Activated CD8-positive, alpha-beta T cell treated with anti-CD3 and anti-CD28 coated beads, Interleukin-2, amount 10 ng/mL, durations not matched to agents 7 days and 5 days (primary cell): ENCODE results near the gene PIK3R6. TPM values are rescaled to one million over a fixed set of nuclear protein-coding genes. Genes with fewer than 3 reads are reported as not detected.
"Not testable (repeated sequence)": the region's sequence is repeated elsewhere in the genome, so short reads cannot be mapped to it uniquely, and the experiment has no call there.

ENCODE experiments used
- ATAC-seq: fragments of 150-1000 bp; cut with Tn5 transposase; one replicate; pipeline ENCODE4 v1.10.0; 2021; ENCODE audit warnings: moderate library complexity
- CTCF ChIA-PET: fragments of 350-600 bp; sonication (Branson Sonifier 250); formaldehyde crosslinking; loops from one replicate; lab custom pipeline; 2021; ENCODE audit warnings: antibody characterized with exemption; lab: Charles Lee
- POLR2A ChIA-PET: fragments of 350-600 bp; sonication (Branson Sonifier 250); formaldehyde crosslinking; loops from one replicate; lab custom pipeline; 2021; ENCODE audit warnings: antibody characterized with exemption; lab: Charles Lee
- DNase-seq: peaks from one replicate; pipeline ENCODE4 v3.0.0-alpha.2; 2020
- H3K27ac Mint-ChIP-seq: one replicate; pipeline ENCODE4 v1.8.0; 2021; ENCODE audit warnings: mild to moderate bottlenecking, mixed read lengths
- H3K27me3 Mint-ChIP-seq: one replicate; pipeline ENCODE4 v1.8.0; 2021; ENCODE audit warnings: low read depth, mixed read lengths
- H3K36me3 Mint-ChIP-seq: one replicate; pipeline ENCODE4 v1.8.0; 2021; ENCODE audit warnings: low read depth, mixed read lengths
- H3K4me1 Mint-ChIP-seq: one replicate; pipeline ENCODE4 v1.8.0; 2021; ENCODE audit warnings: low read depth, mixed read lengths
- H3K4me3 Mint-ChIP-seq: one replicate; pipeline ENCODE4 v1.8.0; 2021; ENCODE audit warnings: mild to moderate bottlenecking, mixed read lengths
- H3K9me3 Mint-ChIP-seq: one replicate; pipeline ENCODE4 v1.8.0; 2022; ENCODE audit warnings: mixed read lengths; ENCODE audit not compliant: insufficient read depth
- total RNA-seq, 2 experiments: library from RNA; stranded (reverse); gene quantifications; one replicate each; pipeline ENCODE4 v1.2.3, GENCODE V29; 2021

Gene PIK3R6
- total RNA-seq, 2 experiments from 2014 or later, result 18.3 to 20.7 TPM

GRCh38 chr17:8885163-8885966 lies 17.9 kb upstream of the PIK3R6 start:
- peaks cover 73% of the 10 kb centered on the region for H3K36me3 Mint-ChIP-seq

GRCh38 chr17:8884336-8884990 lies 17.0 kb upstream of the PIK3R6 start:
- Mint-ChIP-seq H3K9me3 (no peaks in the 10 kb centered on the region), H3K4me1 (peaks cover 3% of the 10 kb centered on the region), H3K27ac (no peak overlapping the region), H3K27me3 (no peaks in the 10 kb centered on the region), H3K4me3 (no peak overlapping the region), H3K36me3 (peaks cover 77% of the 10 kb centered on the region)
- no peak for DNase-seq
- ATAC-seq, result no peak
- POLR2A ChIA-PET, result no interaction called here
- CTCF ChIA-PET, result no interaction called here

More at GRCh38 chr17:8885163-8885966, 17.9 kb upstream of the PIK3R6 start:
- DNase-seq (peak; percentile 74), ATAC-seq (peak; percentile 67)
- H3K27ac Mint-ChIP-seq, H3K4me1 Mint-ChIP-seq, H3K4me3 Mint-ChIP-seq, CTCF ChIA-PET, H3K27me3 Mint-ChIP-seq, H3K9me3 Mint-ChIP-seq: not testable (repeated sequence)
- POLR2A ChIA-PET, result interaction anchor here (0.8 kb wide), 1 partner anchor 10 kb away, joined by 4 read pairs; no protein-coding TSS in a partner anchor

GRCh38 chr17:8883353-8883752 lies 15.9 kb upstream of the PIK3R6 start:
- H3K27me3 Mint-ChIP-seq, result no peaks in the 10 kb centered on the region
- ATAC-seq, result no peak
- no peak overlapping the region for H3K27ac Mint-ChIP-seq
- peaks cover 77% of the 10 kb centered on the region for H3K36me3 Mint-ChIP-seq
- CTCF ChIA-PET, result no interaction called here
- no peak for DNase-seq
- no peak overlapping the region for H3K4me3 Mint-ChIP-seq
- H3K4me1 Mint-ChIP-seq, result peaks cover 3% of the 10 kb centered on the region
- POLR2A ChIA-PET, result no interaction called here
- no peaks in the 10 kb centered on the region for H3K9me3 Mint-ChIP-seq

GRCh38 chr17:8881606-8882005 lies 14.1 kb upstream of the PIK3R6 start:
- ATAC-seq (no peak), DNase-seq (no peak)
- no peaks in the 10 kb centered on the region for H3K27me3 Mint-ChIP-seq
- no peak overlapping the region for H3K4me3 Mint-ChIP-seq
- peaks cover 79% of the 10 kb centered on the region for H3K36me3 Mint-ChIP-seq
- H3K27ac Mint-ChIP-seq, result no peak overlapping the region
- H3K9me3 Mint-ChIP-seq, result no peaks in the 10 kb centered on the region
- ChIA-PET CTCF (interaction anchor here (1.4 kb wide), 1 partner anchor 15 kb away, joined by 3 read pairs; no protein-coding TSS in a partner anchor), POLR2A (interaction anchor here (0.6 kb wide), 1 partner anchor 12 kb away, joined by 3 read pairs; no protein-coding TSS in a partner anchor)
- H3K4me1 Mint-ChIP-seq, result peaks cover 3% of the 10 kb centered on the region

GRCh38 chr17:8880466-8880865 lies 13.0 kb upstream of the PIK3R6 start:
- peaks cover 2% of the 10 kb centered on the region for H3K4me1 Mint-ChIP-seq
- H3K36me3 Mint-ChIP-seq, result peaks cover 71% of the 10 kb centered on the region
- H3K4me3 Mint-ChIP-seq, result no peak overlapping the region
- no peak for DNase-seq
- H3K27ac Mint-ChIP-seq, result peak overlapping the region; percentile 68
- H3K9me3 Mint-ChIP-seq, result no peaks in the 10 kb centered on the region
- CTCF ChIA-PET, result no interaction called here
- H3K27me3 Mint-ChIP-seq, result no peaks in the 10 kb centered on the region
- POLR2A ChIA-PET, result no interaction called here
- ATAC-seq, result no peak

- POLR2A ChIA-PET, result interaction anchor here (1.0 kb wide), 1 partner anchor 37 kb away, joined by 3 read pairs; no protein-coding TSS in a partner anchor
- H3K4me3 Mint-ChIP-seq, result no peak overlapping the region
- no peaks in the 10 kb centered on the region for H3K9me3 Mint-ChIP-seq
- no peak overlapping the region for H3K27ac Mint-ChIP-seq
- H3K27me3 Mint-ChIP-seq, result no peaks in the 10 kb centered on the region
- ATAC-seq, result no peak
- H3K36me3 Mint-ChIP-seq, result peaks cover 67% of the 10 kb centered on the region
- H3K4me1 Mint-ChIP-seq, result peaks cover 2% of the 10 kb centered on the region
- CTCF ChIA-PET, result interaction anchor here (2.1 kb wide), 1 partner anchor 16 kb away, joined by 8 read pairs; no protein-coding TSS in a partner anchor
- DNase-seq, result no peak
These were observed 11.9 kb upstream of the PIK3R6 start for GRCh38 chr17:8879410-8879809.

- H3K27me3 Mint-ChIP-seq, result no peaks in the 10 kb centered on the region
- ChIA-PET POLR2A (no interaction called here), CTCF (interaction anchor here (1.0 to 2.1 kb wide), 3 partner anchors 17 to 120 kb away, joined by 3 to 8 read pairs (median 3); no protein-coding TSS in a partner anchor)
- H3K4me1 Mint-ChIP-seq, result peaks cover 5% of the 10 kb centered on the region
- H3K4me3 Mint-ChIP-seq, result no peak overlapping the region
- H3K27ac Mint-ChIP-seq, result no peak overlapping the region
- no peak for ATAC-seq
- peaks cover 55% of the 10 kb centered on the region for H3K36me3 Mint-ChIP-seq
- H3K9me3 Mint-ChIP-seq, result no peaks in the 10 kb centered on the region
- DNase-seq, result no peak
These were observed 10.5 kb upstream of the PIK3R6 start for GRCh38 chr17:8877984-8878383.

- no peak overlapping the region for H3K27ac Mint-ChIP-seq
- ATAC-seq, result no peak
- DNase-seq, result no peak
- ChIA-PET CTCF (interaction anchor here (1.0 to 2.3 kb wide), 2 partner anchors 14 to 122 kb away, joined by 3 to 6 read pairs; no protein-coding TSS in a partner anchor), POLR2A (no interaction called here)
- no peak overlapping the region for H3K4me3 Mint-ChIP-seq
- no peaks in the 10 kb centered on the region for H3K27me3 Mint-ChIP-seq
- peaks cover 14% of the 10 kb centered on the region for H3K4me1 Mint-ChIP-seq
- peaks cover 36% of the 10 kb centered on the region for H3K36me3 Mint-ChIP-seq
- no peaks in the 10 kb centered on the region for H3K9me3 Mint-ChIP-seq
These were observed 8.5 kb upstream of the PIK3R6 start for GRCh38 chr17:8875957-8876356.

GRCh38 chr17:8875436-8875835 lies 8.0 kb upstream of the PIK3R6 start:
- no peak for DNase-seq
- Mint-ChIP-seq H3K27me3 (no peaks in the 10 kb centered on the region), H3K36me3 (peaks cover 34% of the 10 kb centered on the region), H3K27ac (no peak overlapping the region), H3K4me1 (peaks cover 14% of the 10 kb centered on the region), H3K4me3 (no peak overlapping the region), H3K9me3 (no peaks in the 10 kb centered on the region)
- no peak for ATAC-seq
- POLR2A ChIA-PET, result no interaction called here
- CTCF ChIA-PET, result interaction anchor here (2.3 kb wide), 1 partner anchor 14 kb away, joined by 6 read pairs; no protein-coding TSS in a partner anchor

- Mint-ChIP-seq H3K4me1 (peaks cover 15% of the 10 kb centered on the region), H3K36me3 (peaks cover 21% of the 10 kb centered on the region), H3K4me3 (no peak overlapping the region), H3K27ac (no peak overlapping the region), H3K9me3 (no peaks in the 10 kb centered on the region), H3K27me3 (no peaks in the 10 kb centered on the region)
- POLR2A ChIA-PET, result no interaction called here
- CTCF ChIA-PET, result interaction anchor here (0.8 to 1.7 kb wide), 2 partner anchors 12 to 21 kb away, joined by 3 to 4 read pairs; no protein-coding TSS in a partner anchor
- DNase-seq (no peak), ATAC-seq (no peak)
These were observed 6.6 kb upstream of the PIK3R6 start for GRCh38 chr17:8873801-8874715.
